Ectodermal cell (in vitro differentiated cells): Measurements from ENCODE around the gene SSU72. TPM values are rescaled to one million over a fixed set of nuclear protein-coding genes. Genes with fewer than 3 reads are reported as not detected.

ENCODE experiments used
- H3K27ac ChIP-seq: 2 replicates; pipeline ENCODE4 v1.7.0; 2013; ENCODE audit warnings: mild to moderate bottlenecking, low read depth, low read length; ENCODE audit not compliant: insufficient read depth, poor library complexity, severe bottlenecking
- H3K27me3 ChIP-seq: 2 replicates; pipeline ENCODE4 v1.7.0; 2013; ENCODE audit warnings: mild to moderate bottlenecking, low read length; ENCODE audit not compliant: insufficient read depth, control insufficient read depth, poor library complexity, severe bottlenecking
- H3K36me3 ChIP-seq: one replicate; pipeline ENCODE4 v1.7.0; 2013; ENCODE audit warnings: low read length; ENCODE audit not compliant: control insufficient read depth, insufficient read depth
- H3K4me1 ChIP-seq: one replicate; pipeline ENCODE4 v1.7.0; 2013; ENCODE audit warnings: low read length; ENCODE audit not compliant: control insufficient read depth, insufficient read depth
- H3K4me3 ChIP-seq: 2 replicates; pipeline ENCODE4 v1.7.0; 2013; ENCODE audit warnings: low read depth, low read length, control low read depth; ENCODE audit not compliant: insufficient read depth
- H3K9me3 ChIP-seq: 2 replicates; pipeline ENCODE4 v1.7.0; 2013; ENCODE audit warnings: mild to moderate bottlenecking, low read length, moderate library complexity; ENCODE audit not compliant: control insufficient read depth
- WGBS, 2 experiments: methylation state at CpG; one replicate each; pipeline ENCODE4 v1.1.7; 2013; ENCODE audit warnings: missing lambda C conversion rate in 2 of 2; 5-methylcytosine and 5-hydroxymethylcytosine counted together
- polyA plus RNA-seq, 4 experiments: library from polyadenylated mRNA; stranded (reverse); fragments of 50-300 nt; gene quantifications; one replicate each; pipeline ENCODE4 v1.2.3, GENCODE V29; 2013

SSU72 gene
- polyA plus RNA-seq (2013, experiment 1 of 4): 161 TPM
- 152 TPM for polyA plus RNA-seq (2013, experiment 2 of 4)
- polyA plus RNA-seq (2013, experiment 3 of 4): 140 TPM
- 158 TPM for polyA plus RNA-seq (2013, experiment 4 of 4)

DNA sequence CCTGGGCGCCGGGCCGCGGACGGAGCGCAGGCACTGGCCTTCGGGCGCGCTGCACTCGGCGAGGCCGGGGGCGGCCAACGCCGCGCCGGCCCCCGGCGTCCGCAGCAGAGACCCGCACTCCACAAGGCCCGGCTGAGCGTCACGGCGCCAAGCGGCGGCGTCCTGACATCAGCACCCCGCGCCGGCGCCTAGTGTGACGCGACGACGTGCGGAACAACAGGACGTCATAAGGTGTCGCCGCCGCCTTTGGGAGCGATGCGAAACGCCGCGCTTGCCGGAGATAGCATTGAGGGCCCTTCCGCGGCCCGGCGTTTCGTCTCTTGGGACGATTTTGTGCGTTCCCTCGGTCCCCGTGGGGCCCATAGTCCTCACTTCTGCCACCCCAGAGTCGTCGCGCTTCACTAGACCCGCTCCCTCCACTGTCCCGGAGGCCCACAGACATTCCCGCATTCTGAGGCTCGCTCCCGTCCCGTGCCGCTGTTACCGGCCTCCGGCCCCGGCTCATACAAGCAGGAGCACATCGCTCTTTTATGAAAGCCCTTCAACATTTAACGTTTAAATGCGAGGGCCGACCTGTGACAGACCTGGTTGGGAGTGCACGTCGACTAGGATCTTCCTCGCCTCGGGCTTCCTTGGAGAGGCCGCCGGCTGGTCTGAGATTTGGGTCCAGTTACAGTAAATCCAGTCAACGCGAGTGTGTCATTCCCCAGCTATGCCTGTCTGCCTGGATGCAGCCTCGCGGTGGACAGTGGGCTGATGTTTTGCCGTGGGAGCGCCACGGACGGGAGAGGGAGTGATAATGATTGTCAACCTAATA is at the start of gene SSU72:
Gene SSU72 (minus strand): TSS at position 143 of the 817 bp plus-strand sequence. CDS start 306 bp downstream, outside the sequence.
- Histone ChIP-seq H3K27me3 (peaks cover 3% of the 10 kb centered on the region), H3K4me1 (peaks cover 7% of the 10 kb centered on the region), H3K9me3 (no peaks in the 10 kb centered on the region), H3K36me3 (no peaks in the 10 kb centered on the region), H3K4me3 (peak within 1 kb of the TSS; percentile 99), H3K27ac (peak within 1 kb of the TSS; percentile 97)
- 1 to 2% methylated on average over 87 of the region's 87 CpGs for WGBS, 2 experiments

DNA sequence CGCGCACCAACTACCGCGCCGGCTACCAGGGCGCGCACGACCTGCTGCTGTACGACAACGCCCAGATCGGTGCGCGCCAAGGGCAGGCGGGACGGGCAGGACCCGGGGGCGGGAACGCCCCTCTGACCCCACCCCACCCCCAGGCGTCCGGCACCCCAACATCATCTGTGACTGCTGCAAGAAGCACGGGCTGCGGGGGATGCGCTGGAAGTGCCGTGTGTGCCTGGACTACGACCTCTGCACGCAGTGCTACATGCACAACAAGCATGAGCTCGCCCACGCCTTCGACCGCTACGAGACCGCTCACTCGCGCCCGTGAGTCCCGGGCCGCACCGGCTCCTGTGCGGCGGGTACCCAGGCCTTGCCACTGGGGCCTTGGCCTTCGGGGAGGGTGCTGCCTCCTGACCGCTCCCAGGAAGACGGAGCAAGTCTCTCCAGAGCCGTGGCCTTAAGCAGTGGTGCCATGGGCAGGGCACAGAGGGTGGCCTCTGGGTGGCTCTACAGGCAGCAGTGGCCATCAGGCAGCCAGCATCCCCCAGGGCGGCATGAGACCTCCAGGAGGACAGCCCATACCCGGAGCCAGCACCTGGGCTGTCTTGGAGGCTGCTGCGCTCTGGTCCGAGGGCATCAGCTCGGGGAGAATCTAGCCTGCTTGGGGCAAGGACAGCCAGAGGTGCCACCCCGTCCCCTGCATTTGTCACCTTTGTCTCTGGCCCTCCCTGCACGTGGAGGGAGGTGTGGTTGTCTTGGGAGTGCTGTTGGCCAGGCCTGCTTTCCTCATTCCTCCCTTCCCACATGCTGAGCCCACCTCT is 49.2 kb upstream of the SSU72 start:
- H3K27ac ChIP-seq: no peak overlapping the region
- WGBS, 2 experiments: 95 to 96% methylated on average over 51 of the region's 51 CpGs
- peaks cover 1% of the 10 kb centered on the region for H3K36me3 ChIP-seq
- no peaks in the 10 kb centered on the region for H3K9me3 ChIP-seq
- H3K4me1 ChIP-seq: no peaks in the 10 kb centered on the region
- no peak overlapping the region for H3K4me3 ChIP-seq
- H3K27me3 ChIP-seq: no peaks in the 10 kb centered on the region

DNA sequence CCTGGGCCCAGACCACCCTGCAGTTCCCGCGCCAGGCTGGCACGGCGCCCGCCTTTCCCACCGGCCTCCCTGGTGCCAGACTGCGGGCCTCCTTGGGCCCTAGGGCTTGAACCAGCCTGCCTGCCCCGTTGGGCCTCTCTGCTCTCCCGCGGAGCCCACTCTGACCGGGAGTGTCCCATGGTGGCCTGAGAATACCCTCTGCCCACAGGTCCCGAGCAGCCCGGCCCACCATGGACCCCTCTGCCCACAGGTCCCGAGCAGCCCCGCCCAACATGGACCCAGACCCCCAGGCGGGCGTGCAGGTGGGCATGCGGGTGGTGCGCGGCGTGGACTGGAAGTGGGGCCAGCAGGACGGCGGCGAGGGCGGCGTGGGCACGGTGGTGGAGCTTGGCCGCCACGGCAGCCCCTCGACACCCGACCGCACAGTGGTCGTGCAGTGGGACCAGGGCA is 48.5 kb upstream of the SSU72 start:
- 95 to 96% methylated on average over 33 of the region's 33 CpGs for WGBS, 2 experiments
- Histone ChIP-seq H3K4me3 (no peak overlapping the region), H3K27me3 (no peaks in the 10 kb centered on the region), H3K27ac (no peak overlapping the region), H3K36me3 (peaks cover 4% of the 10 kb centered on the region), H3K9me3 (no peaks in the 10 kb centered on the region), H3K4me1 (no peaks in the 10 kb centered on the region)

DNA sequence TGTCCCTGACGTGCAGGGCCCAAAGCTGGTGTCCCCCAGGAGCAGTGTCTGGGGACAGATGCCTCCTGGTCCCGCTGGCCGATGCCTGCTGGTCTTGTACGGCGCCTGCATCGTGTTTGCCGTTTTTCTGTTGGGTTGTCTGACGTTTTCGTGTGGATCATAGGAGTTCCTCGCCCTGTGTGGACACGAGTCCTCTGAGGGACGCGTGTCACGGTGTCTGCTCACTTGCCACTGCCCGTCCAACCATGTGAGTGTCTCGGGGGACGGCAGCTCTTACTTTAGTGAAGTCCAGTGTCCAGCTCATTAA is 48.1 kb upstream of the SSU72 start:
- H3K4me3 ChIP-seq: no peak overlapping the region
- no peak overlapping the region for H3K27ac ChIP-seq
- no peaks in the 10 kb centered on the region for H3K27me3 ChIP-seq
- 94 to 96% methylated on average over 17 of the region's 17 CpGs for WGBS, 2 experiments
- peaks cover 4% of the 10 kb centered on the region for H3K36me3 ChIP-seq
- H3K9me3 ChIP-seq: no peaks in the 10 kb centered on the region
- no peaks in the 10 kb centered on the region for H3K4me1 ChIP-seq

DNA sequence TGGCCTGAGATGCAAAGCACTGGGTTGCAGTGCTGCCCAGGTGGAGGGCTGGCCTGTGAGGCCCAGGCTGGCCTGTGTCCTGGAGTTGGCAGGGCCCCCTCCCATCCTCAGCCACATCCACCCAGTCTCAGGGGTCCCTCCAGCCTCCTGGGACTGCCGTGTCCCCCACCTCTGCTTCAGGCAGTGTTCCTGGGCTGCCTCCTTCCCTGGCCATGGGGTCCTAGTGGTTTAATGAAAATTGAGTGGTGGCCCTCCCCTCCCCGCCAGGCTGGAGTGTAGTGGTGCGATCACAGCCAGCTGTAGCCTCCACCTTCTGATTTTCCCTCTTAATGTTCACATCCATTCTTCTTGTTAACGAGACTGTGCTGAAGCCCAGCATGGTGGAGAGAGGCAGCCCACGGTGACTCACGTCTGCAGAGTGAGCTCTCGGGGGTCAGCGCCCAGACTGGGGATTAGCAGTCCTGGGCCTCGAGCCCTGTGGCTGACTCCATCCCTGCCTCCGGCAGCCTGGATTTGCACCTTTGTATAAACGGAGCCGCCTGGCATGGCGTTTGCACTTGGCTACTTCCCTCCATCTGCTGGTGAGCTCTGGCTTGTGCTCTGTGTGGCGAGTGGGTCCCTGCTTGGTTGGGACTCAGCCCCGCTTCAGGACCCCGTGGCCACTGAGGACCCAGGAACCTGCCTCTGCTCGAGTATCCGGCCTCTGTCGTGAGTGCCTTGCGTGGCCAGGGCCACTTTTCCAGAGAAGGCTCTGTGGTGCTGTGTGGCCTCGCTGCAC is 47.5 kb upstream of the SSU72 start:
- Histone ChIP-seq H3K27ac (no peak overlapping the region), H3K27me3 (no peaks in the 10 kb centered on the region), H3K36me3 (peaks cover 4% of the 10 kb centered on the region), H3K4me1 (no peaks in the 10 kb centered on the region), H3K9me3 (no peaks in the 10 kb centered on the region), H3K4me3 (no peak overlapping the region)
- WGBS, 2 experiments: 87 to 90% methylated on average over 21 of the region's 21 CpGs

DNA sequence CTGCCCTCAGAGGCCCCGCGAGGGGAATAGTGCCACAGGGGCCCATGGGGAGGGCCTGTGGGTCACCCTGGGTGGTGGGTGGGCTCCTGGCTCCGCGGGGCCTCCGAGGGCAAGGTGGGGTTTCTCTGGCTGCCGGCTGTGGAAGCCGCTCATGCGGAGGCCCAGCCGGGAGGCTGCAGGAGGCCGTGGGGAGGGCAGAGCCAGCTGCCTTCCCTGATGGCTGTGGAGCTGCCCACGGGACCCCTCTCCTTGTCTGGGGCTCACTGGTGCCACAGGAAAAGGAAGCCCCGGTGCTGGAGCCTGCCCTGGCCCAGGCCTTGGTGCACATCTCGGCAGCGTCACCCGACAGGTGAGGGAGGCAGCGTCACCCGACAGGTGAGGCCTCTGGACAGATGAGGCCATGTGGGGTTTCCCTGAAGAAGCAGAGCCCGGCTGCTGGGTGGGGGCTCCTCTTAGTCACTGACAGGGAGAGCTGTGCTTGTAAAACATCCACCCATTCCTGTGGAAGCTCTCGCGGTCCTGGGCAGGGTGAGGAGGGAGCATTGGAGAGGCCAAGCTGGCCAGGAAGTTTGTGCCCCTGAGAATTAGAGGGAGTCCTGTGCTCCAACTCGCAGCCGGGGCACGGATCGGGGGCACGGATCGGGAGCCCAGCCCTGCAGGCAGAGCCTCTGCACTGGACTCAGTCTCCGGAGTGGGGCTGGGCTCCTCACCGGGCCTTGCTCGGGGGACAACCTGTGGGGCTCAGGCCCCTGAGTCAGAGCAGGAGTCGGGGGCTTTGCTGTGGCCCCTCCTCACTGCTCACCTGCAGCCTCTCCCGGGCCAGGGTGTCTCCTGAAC is 46.7 kb upstream of the SSU72 start:
- H3K36me3 ChIP-seq: peaks cover 4% of the 10 kb centered on the region
- H3K27me3 ChIP-seq: no peaks in the 10 kb centered on the region
- WGBS, 2 experiments: 93 to 94% methylated on average over 31 of the region's 31 CpGs
- H3K9me3 ChIP-seq: no peaks in the 10 kb centered on the region
- peaks cover 7% of the 10 kb centered on the region for H3K4me1 ChIP-seq
- H3K4me3 ChIP-seq: no peak overlapping the region
- no peak overlapping the region for H3K27ac ChIP-seq

DNA sequence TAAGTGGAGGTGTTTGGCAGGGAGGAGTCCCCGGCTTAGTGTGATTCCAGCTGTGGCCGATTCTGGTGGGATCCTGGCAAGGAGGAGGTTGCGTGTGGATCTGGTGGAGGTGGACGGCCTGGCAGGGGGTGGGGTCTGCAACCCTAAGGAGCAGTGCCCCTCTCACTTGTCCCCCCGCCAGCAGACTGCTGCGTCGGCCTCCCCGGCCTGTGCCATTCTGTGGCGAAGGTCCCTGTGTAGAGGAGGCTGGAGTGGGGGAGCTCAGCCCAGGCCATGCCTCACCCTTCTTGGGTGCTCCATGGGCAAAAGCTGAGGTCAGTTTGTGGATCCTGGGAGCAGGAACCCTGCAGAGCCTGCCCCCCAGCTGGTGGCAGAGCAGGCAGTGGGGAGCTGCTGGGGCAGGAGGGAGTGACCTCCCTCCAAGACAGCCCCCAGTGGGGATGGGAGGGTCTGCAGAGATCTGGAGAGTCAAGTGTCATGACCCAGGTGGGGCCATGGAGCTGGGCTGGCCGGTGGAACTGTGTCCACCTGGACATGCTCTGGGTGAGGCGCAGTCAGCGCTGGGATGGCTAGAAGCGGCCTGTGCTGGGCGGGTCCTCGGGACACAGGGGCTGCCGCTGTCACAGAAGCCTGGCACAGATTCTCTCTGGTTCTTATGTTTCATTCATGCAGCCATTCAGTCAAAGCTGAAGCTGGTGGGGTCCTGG is 45.9 kb upstream of the SSU72 start:
- no peaks in the 10 kb centered on the region for H3K27me3 ChIP-seq
- no peak overlapping the region for H3K4me3 ChIP-seq
- H3K36me3 ChIP-seq: peaks cover 4% of the 10 kb centered on the region
- 92 to 94% methylated on average over 16 of the region's 16 CpGs for WGBS, 2 experiments
- H3K4me1 ChIP-seq: peaks cover 8% of the 10 kb centered on the region
- no peak overlapping the region for H3K27ac ChIP-seq
- no peaks in the 10 kb centered on the region for H3K9me3 ChIP-seq

DNA sequence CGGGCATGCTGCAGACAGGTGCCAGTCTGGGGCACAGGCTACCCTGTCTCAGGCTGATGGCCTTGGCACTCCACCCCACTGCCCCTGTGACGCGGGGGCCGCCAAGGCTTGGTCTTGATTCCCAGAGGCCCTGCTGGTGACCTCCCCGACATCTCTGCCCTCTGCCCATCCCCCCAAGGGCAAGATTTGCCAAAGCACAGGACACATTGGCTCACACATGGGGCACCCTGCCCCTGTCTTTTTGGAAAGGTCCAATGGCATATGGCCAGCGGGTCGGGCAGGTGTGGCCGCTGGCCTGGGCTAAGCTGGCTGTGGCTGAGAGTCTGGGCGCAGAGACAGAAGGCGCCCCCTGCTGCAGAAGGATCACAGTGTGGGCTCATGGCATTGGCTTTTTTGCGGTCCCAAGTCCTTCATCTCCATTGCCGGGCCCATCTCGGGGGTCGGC is 45.3 kb upstream of the SSU72 start:
- Histone ChIP-seq H3K27ac (no peak overlapping the region), H3K9me3 (no peaks in the 10 kb centered on the region), H3K36me3 (peaks cover 4% of the 10 kb centered on the region), H3K4me1 (peaks cover 8% of the 10 kb centered on the region), H3K4me3 (no peak overlapping the region), H3K27me3 (no peaks in the 10 kb centered on the region)
- 81 to 82% methylated on average over 14 of the region's 14 CpGs for WGBS, 2 experiments
